Fibroblast of upper back skin (primary cell): ENCODE data around the gene ZNF792.
A peak's percentile ranks its signal among the peaks of the same experiment; 100 is the strongest.
"Not testable (repeated sequence)": the region's sequence is repeated elsewhere in the genome, so short reads cannot be mapped to it uniquely, and the experiment has no call there.

Experiments
- DNase-seq: peaks from one replicate; pipeline ENCODE4 v3.0.0-alpha.2; 2013

Gene ZNF792

DNA sequence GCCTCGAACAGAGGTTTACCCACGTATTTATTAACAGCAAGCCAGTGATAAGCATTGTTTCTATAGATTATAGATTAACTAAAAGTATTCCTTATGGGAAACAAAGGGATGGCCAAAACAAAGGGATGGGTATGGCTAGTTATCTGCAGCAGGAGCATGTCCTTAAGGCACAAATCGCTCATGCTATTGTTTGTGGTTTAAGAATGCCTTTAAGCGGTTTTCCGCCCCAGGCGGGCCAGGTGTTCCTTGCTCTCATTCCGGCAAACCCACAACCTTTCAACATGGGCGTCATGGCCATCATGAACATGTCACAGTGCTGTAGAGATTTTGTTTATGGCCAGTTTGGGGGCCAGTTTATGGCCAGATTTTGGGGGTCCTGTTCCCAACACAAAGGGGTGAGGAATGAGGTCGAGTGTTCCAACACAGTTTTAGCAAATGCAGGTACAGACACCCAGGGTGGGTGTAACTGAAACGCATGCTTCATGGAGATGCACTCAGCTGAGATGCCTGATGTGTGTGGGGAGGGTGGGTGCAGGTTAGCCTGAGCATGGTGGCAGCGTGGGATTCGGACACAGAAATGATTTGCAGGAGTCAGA is 6.3 kb upstream of the ZNF792 start:
- not testable (repeated sequence) for DNase-seq

GRCh38 chr19:34969721-34970120 is 5.7 kb upstream of the ZNF792 start:
- no peak for DNase-seq

DNA sequence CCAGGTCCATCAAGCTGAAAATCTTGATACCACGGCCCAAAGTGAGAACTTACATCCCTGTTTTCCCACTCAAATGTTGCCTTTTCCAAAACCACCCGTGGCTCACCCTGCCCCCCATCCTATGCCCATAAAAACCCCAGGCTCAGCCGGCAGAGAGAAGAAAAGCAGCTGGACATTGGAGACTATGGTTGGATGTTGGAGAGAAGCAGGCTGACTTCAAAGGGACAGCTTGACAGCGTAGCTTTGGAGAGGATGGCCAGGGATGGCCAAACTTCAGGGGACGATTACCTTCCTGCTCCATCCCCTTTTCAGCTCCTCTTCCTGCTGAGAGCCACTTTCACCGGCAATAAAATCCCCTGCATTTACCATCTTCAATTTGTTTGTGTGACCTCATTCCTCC is 3.5 kb upstream of the ZNF792 start:
- DNase-seq, result no peak

DNA sequence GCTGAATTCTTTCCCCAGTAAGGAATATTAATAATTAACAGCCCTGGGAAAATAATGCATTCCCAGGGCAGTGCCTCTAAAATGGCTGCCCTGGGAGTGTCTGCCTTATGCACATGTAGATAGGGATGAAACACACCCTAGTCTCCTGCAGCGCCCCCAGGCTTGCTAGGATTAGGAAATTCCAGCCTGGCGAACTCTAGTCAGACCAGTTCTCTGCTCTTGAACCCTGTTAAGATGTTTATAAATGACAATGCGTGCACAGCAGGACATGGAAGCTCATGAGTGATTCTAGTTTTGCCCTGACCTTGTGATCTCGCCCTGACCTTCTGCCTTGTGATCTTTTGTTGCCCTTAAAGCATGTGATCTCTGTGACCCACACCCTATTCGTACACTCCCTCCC is 1.5 kb upstream of the ZNF792 start:
- not testable (repeated sequence) for DNase-seq

DNA sequence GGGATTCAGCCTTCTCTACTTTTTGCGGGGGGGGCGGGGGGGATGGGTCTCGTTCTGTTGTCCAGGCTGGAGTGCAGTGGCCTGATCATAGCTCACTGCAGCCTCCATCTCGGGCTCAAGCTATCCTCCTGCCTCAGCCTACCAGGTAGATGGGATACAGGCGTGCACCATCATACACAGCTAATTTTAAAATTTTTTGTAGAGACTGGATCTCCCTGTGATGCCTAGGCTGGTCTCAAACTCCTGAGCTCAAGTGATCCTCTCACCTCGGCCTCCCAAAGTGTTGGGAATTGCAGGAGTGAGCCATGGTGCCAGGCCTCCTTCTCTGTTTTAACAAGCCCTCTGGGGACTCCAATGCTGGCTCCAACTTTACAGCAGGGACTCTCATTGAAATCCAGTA is 569 bp upstream of the ZNF792 start:
- DNase-seq, result no peak

- DNase-seq, result no peak
Measured at GRCh38 chr19:34962687-34963572, 1.1 kb downstream of the ZNF792 start.

GRCh38 chr19:34961775-34962686 is 2.0 kb downstream of the ZNF792 start:
- peak; percentile 18 for DNase-seq

- no peak for DNase-seq
Measured at GRCh38 chr19:34960940-34961679, 2.9 kb downstream of the ZNF792 start.

DNA sequence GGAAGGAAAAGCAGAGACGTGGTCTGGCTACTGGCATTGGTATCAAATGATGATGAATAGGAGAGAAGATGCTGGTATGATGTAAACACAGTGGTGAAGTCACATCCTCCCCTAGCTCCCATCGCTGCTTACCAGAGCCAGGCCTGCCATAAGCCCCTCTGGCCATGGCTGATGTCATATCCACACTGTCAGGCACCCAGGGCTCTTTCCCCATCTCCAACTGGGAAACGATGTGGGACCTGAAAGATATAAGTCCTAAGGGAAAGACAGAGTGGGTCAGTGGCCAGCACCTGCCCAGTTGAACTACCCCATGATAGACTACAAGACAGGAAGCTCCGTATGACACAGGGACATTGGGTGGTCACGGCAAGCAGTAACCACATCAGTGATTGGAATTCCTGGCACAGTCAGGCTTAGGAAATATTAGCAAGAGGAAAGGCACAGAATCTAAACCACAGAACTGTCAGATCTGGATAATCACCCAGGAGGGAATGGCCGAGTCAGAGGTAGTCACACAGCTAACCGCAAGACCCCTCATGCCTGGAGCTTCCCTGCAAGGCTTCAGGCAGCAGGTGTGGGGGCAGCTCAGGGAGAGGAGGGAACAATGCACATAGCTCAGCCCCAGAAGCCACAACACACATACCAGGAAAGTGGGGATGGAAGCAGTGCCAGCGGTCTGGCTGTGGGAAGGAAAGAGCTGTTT is 3.8 kb downstream of the ZNF792 start:
- DNase-seq, result peak; percentile 85

DNA sequence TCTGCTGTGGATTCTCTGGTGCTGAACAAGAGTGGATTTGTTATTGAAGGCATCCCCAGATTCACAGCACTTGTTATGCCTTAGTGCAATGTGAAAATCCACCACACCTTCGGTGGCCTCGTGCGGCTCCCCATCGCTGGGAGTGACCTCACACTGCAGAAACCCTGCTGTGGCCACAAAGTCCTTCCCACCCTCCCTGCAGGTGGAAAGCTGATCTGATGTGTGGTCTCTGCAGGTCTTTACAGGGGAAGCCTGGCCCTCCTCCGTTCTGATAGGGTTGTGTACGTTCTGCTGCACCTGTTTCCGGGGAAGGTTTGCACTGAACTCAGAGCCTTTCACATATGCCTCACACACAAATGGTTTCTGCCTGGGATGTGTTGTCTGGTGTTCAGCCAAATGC is 5.0 kb downstream of the ZNF792 start:
- no peak for DNase-seq

DNA sequence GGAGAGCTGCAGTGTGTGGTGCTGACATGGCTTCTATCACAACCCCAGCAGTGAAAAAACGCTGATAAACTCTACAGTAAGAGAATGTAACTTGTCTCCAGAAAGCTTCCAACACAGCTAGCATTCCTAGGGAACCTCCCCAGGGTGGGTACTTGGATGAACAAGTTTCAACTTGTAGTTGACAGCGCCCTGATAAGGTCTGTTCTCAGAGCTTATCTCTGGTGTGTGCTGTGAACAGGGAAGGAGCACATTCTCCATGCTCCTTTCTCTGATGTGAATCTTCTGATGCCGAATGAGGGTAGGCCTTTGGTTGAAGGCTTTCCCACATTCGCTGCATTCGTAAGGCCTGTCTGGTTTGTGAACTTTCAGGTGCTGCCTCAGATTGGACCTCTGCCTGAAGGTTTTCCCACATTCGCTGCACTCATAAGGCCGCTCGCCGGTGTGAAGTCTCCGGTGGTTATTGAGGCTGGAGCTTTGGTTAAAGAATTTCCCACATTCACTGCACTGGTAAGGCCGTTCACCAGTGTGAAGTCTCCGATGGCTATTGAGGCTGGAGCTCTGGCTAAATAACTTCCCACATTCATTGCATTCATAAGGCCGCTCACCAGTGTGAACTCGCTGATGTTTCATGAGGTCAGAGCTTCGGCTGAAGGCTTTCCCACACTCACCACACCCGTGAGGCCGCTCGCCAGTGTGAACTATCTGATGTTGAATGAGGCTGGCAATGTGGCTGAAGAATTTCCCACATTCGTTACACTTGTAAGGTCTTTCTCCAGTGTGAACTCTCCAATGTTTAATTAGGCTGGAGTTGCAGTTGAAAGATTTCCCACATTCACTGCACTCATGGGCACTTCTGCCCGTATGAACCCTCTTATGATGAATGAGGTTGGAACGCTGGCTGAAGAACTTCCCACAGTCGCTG is 5.9 kb downstream of the ZNF792 start:
- no peak for DNase-seq

DNA sequence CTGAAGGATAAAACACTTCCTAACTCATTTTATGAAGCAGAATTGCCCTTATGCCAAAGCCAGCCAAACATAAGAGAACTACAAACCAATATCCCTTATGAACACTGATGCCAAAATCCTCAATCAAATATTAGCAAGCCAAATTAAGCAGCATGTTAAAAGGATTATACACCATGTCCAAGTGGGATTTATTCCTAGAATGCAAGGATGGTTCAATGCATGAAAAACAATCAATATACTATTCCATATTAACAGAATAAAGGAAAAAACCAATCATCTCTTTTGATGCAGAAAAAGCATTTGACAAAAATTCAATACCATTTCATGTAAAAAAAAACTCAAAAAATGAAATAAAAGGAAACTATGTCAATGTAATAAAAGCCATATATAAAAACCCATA is 10.9 kb downstream of the ZNF792 start:
- no peak for DNase-seq

- no peak for DNase-seq
Measured at GRCh38 chr19:34943861-34944573, 20.0 kb downstream of the ZNF792 start.

DNA sequence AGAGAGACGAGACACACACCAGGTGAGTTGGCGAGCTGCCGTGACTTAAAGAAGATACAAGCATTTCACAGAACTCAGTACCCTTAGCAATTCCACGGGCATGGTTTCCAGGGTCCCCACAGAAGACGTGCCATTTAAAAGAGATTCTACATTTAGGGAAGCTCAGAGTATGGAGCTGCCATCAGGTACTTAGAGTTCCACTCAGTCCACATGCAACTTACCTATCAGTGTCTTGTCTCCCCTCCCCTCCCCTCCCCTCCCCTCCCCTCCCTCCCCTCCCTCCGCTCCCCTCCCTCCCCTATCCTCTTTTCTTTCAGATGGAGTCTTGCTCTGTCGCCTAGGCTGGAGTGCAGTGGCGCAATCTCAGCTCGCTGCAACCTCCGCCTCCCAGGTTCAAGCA is 25.1 kb downstream of the ZNF792 start:
- no peak for DNase-seq

- no peak for DNase-seq
Measured at GRCh38 chr19:34936184-34936583, 27.8 kb downstream of the ZNF792 start.

- DNase-seq, result no peak
Measured at GRCh38 chr19:34932494-34932893, 31.5 kb downstream of the ZNF792 start.

GRCh38 chr19:34926685-34927375 is 37.2 kb downstream of the ZNF792 start, which contains the start of gene ZNF30:
ZNF30 (plus strand) TSS chr19:34926903; CDS start chr19:34929948, 3,045 bp downstream.
- DNase-seq, result peak; percentile 89

DNA sequence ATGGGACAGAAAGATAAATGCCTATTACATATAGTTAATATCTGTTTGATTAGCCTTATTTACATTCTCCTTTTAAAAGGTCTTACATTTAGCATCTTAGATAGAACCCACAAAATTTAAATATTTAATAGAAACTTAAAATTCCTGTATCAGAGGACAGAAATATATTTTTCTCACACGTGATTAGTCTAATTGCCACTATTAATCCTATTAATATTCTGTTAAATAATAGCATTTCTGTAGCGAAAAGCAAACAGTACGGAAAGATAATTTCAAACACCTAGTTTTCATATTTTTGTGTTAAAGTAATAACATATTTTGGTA is 37.7 kb downstream of the ZNF792 start:
- no peak for DNase-seq

GRCh38 chr19:34925278-34925855 is 38.7 kb downstream of the ZNF792 start:
- DNase-seq, result no peak
